GM18499 (cell line): ENCODE data around the gene DCDC1.

Experiments used
- ATAC-seq: cut with Tn5 transposase; IDR thresholded peaks from one replicate; pipeline ENCODE4 v1.9.1; 2021; ENCODE audit warnings: moderate number of reproducible peaks; ENCODE audit not compliant: insufficient read depth, unreplicated experiment

Gene DCDC1

GRCh38 chr11:31237819-31238760 lies 131.4 kb downstream of the DCDC1 start:
- ATAC-seq: no peak

- ATAC-seq: no peak
Observed at GRCh38 chr11:31236143-31236542, 133.4 kb downstream of the DCDC1 start.

- no peak for ATAC-seq
Observed at GRCh38 chr11:31233425-31233824, 136.1 kb downstream of the DCDC1 start.

GRCh38 chr11:31231601-31232000 lies 137.9 kb downstream of the DCDC1 start:
- no peak for ATAC-seq

- ATAC-seq: no peak
Observed at GRCh38 chr11:31218847-31219246, 150.7 kb downstream of the DCDC1 start.

- no peak for ATAC-seq
Observed at GRCh38 chr11:31214372-31214771, 155.2 kb downstream of the DCDC1 start.

GRCh38 chr11:31199378-31199777 lies 170.2 kb downstream of the DCDC1 start:
- no peak for ATAC-seq

- ATAC-seq: no peak
Observed at GRCh38 chr11:31173926-31174680, 195.4 kb downstream of the DCDC1 start.

GRCh38 chr11:31160504-31161422 lies 208.8 kb downstream of the DCDC1 start:
- no peak for ATAC-seq

- no peak for ATAC-seq
Observed at GRCh38 chr11:31150841-31151240, 218.7 kb downstream of the DCDC1 start.

GRCh38 chr11:31150011-31150410 lies 219.5 kb downstream of the DCDC1 start:
- ATAC-seq: no peak

GRCh38 chr11:31141789-31142188 lies 227.8 kb downstream of the DCDC1 start:
- ATAC-seq: no peak

GRCh38 chr11:31139479-31139878 lies 230.1 kb downstream of the DCDC1 start:
- no peak for ATAC-seq

- ATAC-seq: no peak
Observed at GRCh38 chr11:31132531-31133421, 236.8 kb downstream of the DCDC1 start.

- no peak for ATAC-seq
Observed at GRCh38 chr11:31131760-31132159, 237.8 kb downstream of the DCDC1 start.

- no peak for ATAC-seq
Observed at GRCh38 chr11:31127290-31127689, 242.2 kb downstream of the DCDC1 start.

GRCh38 chr11:31120428-31120827 lies 249.1 kb downstream of the DCDC1 start:
- no peak for ATAC-seq

GRCh38 chr11:31118566-31118965 lies 251.0 kb downstream of the DCDC1 start:
- no peak for ATAC-seq

- ATAC-seq: no peak
Observed at GRCh38 chr11:31117038-31117437, 252.5 kb downstream of the DCDC1 start.
